Smooth muscle cell of the pulmonary artery (primary cell): ENCODE data around the gene CCDC179. TPM values are rescaled to one million over a fixed set of nuclear protein-coding genes. Genes with fewer than 3 reads are reported as not detected.

Experiments
- total RNA-seq: library from RNA; depleted of rRNA; stranded (reverse); fragments of >200 nt; gene quantifications from 2 replicates; pipeline ENCODE4 v1.2.3, GENCODE V29; 2014

Gene CCDC179
- total RNA-seq, result not detected in 2 replicates

GRCh38 chr11:22860241-22860640 is at the start of gene CCDC179:
Gene CCDC179 (minus strand): TSS chr11:22860474. CDS start chr11:22860421, 53 bp downstream.

DNA sequence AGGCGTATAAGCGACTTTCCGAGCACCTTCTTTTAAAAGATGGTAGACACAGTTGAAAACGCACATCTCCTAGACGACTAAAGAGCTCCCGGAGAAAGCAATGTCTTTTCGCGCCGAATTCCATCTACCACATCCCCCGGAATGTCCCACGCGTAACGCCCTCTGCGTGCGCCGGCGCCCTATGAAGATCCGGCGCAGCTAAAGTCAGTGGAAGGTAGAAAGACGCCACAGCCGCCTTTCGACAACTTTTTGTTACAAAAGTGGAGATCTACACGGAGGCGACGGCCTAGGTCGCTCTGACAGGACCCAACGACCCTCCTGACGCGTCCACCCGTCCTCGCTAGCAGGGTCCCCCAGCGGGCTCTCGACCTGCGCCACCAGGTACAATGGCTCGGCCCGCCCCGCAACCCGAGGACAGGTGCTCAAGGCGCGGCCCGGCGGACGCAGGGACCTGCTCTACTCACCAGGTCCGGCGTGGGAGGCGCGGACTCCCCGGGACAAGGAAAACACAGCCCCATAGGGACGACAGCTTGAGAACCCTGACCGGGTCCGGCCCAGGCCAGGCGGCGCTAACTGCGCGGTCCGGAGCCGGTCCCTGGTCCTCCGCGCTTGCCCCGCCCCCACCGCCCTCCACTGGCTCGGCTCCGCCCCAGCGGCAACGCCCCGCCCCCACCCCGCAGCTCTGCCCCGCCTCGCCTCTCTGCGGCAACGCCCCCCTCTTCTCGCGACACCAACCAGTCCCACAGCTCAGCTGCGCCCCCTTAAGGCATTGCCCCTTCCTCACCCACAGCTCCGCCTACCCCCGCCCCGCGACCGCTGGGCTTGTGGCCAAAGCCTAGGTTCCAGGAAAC is 30.8 kb downstream of the CCDC179 start, which contains the start of gene SVIP:
SVIP (minus strand) TSS at position 571 of the 851 bp plus-strand sequence; CDS start at position 518, 53 bp downstream.

Other genes starting within 250 kb of the CCDC179 start
- gene FANCF, start 234.7 kb downstream of the CCDC179 start, total RNA-seq, result 8.7 and 9.5 TPM in 2 replicates
- gene GAS2, start 193.9 kb downstream of the CCDC179 start, total RNA-seq, result 0.43 and 1.2 TPM in 2 replicates
- gene SVIP, start 30.7 kb downstream of the CCDC179 start, total RNA-seq, result 2.0 and 2.8 TPM in 2 replicates